Body of pancreas (tissue), 4 donors: ENCODE results near the gene USP11.

Experiments used
- CTCF ChIP-seq, 7 experiments: fragments of 450-650 bp in 4 of 7; fragments of 200-600 bp in 3 of 7; sonication (generic) in 3 of 7; IDR thresholded peaks; one replicate each; pipeline ENCODE4 v1.5.1; 2016 to 2019; ENCODE audit warnings: antibody characterized with exemption in 7 of 7
- POLR2A ChIP-seq, 3 donors: fragments of 450-650 bp; IDR thresholded peaks; one replicate each; pipeline ENCODE4 v1.6.1; 2016; ENCODE audit warnings: antibody characterized with exemption in 3 of 3, mild to moderate bottlenecking in 2 of 3

- TF ChIP-seq CTCF (IDR thresholded peaks at IDR 0.05) (no peak), POLR2A (IDR thresholded peaks at IDR 0.05) (no peak)
Measured at GRCh38 chrX:47229427-47229826, 3.4 kb upstream of the USP11 start.
